Measurements from ENCODE around the gene LZTS3.

- TF ChIP-seq CTCF (conservative IDR thresholded peaks at IDR 0.05; ENCODE audit: low read depth, low read length): no peak
- no peak for TF ChIP-seq EZH2 (IDR thresholded peaks at IDR 0.05; ENCODE audit: low read length, unreplicated experiment)
- TF ChIP-seq EZH2phosphoT487 (IDR thresholded peaks at IDR 0.05; ENCODE audit: borderline replicate concordance, low read length): no peak
Observed at GRCh38 chr20:3141757-3142156, 31.6 kb downstream of the LZTS3 start.
